ENCODE measurements around the gene ENOPH1.

DNA sequence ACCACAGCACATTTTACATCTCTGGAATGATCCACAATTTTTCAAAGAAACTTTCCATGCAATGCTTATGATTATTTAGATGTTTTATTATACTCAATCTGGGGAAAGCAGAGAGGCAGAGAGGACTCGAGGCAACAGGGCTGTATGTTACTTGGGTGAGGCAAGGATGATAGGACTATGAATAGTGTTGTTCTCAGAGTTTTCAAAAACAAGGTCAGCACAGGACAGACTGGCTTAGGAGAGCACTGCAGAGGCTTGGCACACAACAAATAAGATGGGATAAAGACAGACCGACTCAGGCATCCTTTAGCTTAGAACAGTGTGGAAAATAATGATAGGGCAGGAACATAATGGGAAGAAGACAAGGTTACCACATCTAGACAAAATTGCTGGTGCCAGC is 66.0 kb downstream of the ENOPH1 start:
- TF ChIP-seq, protein P1, sequence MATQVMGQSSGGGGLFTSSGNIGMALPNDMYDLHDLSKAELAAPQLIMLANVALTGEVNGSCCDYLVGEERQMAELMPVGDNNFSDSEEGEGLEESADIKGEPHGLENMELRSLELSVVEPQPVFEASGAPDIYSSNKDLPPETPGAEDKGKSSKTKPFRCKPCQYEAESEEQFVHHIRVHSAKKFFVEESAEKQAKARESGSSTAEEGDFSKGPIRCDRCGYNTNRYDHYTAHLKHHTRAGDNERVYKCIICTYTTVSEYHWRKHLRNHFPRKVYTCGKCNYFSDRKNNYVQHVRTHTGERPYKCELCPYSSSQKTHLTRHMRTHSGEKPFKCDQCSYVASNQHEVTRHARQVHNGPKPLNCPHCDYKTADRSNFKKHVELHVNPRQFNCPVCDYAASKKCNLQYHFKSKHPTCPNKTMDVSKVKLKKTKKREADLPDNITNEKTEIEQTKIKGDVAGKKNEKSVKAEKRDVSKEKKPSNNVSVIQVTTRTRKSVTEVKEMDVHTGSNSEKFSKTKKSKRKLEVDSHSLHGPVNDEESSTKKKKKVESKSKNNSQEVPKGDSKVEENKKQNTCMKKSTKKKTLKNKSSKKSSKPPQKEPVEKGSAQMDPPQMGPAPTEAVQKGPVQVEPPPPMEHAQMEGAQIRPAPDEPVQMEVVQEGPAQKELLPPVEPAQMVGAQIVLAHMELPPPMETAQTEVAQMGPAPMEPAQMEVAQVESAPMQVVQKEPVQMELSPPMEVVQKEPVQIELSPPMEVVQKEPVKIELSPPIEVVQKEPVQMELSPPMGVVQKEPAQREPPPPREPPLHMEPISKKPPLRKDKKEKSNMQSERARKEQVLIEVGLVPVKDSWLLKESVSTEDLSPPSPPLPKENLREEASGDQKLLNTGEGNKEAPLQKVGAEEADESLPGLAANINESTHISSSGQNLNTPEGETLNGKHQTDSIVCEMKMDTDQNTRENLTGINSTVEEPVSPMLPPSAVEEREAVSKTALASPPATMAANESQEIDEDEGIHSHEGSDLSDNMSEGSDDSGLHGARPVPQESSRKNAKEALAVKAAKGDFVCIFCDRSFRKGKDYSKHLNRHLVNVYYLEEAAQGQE (IDR thresholded peaks at IDR 0.05; ENCODE audit: insufficient replicate concordance, low read depth), result no peak
- TF ChIP-seq, protein P2, sequence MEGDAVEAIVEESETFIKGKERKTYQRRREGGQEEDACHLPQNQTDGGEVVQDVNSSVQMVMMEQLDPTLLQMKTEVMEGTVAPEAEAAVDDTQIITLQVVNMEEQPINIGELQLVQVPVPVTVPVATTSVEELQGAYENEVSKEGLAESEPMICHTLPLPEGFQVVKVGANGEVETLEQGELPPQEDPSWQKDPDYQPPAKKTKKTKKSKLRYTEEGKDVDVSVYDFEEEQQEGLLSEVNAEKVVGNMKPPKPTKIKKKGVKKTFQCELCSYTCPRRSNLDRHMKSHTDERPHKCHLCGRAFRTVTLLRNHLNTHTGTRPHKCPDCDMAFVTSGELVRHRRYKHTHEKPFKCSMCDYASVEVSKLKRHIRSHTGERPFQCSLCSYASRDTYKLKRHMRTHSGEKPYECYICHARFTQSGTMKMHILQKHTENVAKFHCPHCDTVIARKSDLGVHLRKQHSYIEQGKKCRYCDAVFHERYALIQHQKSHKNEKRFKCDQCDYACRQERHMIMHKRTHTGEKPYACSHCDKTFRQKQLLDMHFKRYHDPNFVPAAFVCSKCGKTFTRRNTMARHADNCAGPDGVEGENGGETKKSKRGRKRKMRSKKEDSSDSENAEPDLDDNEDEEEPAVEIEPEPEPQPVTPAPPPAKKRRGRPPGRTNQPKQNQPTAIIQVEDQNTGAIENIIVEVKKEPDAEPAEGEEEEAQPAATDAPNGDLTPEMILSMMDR (IDR thresholded peaks at IDR 0.05; ENCODE audit: insufficient read depth, low read length), result no peak
- TF ChIP-seq POLR2AphosphoS5 (IDR thresholded peaks at IDR 0.05; ENCODE audit: low read depth), result no peak

Measured in HL-60 (cell line).